Activated CD4-positive, CD25-positive, alpha-beta regulatory T cell treated with anti-CD3 and anti-CD28 coated beads, Interleukin-2, amount 50 U/mL, for 16 hours (primary cell): ENCODE results near the gene KLHL35.

ENCODE experiments used
- DNase-seq: peaks from one replicate; pipeline ENCODE4 v3.0.0-alpha.2; 2020; ENCODE audit warnings: low read depth, low spot score

Gene KLHL35

DNA sequence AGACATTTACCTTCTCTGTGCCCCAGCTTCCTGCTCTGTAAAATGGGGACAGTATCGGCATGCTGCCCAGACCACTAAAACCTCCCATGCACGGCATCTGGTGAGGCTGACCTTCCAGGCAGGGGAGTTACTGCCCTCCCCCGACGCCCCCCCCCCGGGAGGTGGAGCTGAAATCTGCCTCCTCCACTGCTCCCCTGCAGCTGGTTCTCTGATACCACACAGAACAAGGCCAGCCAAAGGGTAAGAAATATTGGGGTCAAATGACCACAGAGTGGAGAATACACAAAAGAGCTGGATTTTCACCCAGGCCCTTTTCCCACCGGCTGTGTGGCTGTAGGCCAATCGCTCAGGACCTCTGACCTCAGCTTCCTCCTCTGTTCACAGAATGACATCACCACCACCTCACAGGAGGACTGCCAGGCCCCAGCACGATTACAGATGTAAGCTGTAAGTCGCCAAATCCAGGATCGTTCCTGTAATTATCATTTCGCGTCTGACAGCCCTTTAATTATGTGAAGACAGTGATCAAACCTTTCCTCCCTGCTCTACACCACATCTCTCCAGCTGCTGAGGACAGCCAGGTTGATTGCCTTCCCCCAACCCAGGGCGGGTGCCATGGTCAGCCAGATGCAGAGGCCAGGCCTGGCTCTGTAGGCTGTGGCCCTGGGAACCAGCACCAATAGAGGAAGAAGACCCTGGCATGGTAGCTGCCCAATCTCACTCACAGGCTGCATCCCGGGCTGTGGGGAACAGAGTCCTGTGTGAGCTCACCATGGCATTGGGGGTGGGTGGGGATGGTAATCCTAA lies 35.7 kb upstream of the KLHL35 start:
- DNase-seq, result no peak

DNA sequence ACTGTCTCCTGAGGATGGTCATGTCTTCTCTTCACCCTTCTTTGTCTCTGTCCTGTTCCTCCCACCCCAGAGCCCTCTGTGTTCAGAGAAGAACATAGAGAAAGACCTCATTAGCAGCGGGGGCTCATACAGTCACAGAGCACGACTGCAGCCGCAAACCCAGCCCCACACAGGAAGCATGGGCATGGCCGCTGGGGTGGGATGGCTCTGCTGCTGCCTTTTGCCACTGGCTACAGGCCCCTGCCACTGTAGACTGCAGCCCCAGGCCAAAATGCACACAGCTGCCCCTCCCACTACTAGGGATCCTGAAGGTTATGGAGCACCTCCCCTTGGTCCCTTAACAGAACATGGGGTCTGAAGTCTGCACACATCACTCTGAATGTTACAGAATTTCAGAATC lies 34.9 kb upstream of the KLHL35 start:
- DNase-seq, result no peak

DNA sequence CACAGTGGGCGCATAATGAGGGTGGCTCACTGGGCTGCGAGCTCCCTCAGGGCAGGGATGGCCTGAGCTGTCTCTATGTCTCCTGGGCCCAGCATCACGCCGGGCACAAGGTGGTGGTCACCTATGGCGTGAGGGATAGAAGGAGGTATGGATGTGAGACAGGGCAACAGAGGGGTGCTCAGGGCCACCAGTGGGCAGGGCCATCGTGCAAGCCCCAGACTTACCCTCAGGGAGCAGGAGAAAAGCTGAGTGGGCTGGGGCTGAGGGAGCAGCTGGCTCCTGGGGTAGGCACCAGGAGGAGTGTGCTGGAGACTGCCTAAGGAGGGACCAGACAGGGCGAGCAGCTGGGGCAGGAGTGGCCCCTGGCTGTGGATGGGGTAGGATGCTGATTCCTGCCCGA lies 34.3 kb upstream of the KLHL35 start:
- no peak for DNase-seq

DNA sequence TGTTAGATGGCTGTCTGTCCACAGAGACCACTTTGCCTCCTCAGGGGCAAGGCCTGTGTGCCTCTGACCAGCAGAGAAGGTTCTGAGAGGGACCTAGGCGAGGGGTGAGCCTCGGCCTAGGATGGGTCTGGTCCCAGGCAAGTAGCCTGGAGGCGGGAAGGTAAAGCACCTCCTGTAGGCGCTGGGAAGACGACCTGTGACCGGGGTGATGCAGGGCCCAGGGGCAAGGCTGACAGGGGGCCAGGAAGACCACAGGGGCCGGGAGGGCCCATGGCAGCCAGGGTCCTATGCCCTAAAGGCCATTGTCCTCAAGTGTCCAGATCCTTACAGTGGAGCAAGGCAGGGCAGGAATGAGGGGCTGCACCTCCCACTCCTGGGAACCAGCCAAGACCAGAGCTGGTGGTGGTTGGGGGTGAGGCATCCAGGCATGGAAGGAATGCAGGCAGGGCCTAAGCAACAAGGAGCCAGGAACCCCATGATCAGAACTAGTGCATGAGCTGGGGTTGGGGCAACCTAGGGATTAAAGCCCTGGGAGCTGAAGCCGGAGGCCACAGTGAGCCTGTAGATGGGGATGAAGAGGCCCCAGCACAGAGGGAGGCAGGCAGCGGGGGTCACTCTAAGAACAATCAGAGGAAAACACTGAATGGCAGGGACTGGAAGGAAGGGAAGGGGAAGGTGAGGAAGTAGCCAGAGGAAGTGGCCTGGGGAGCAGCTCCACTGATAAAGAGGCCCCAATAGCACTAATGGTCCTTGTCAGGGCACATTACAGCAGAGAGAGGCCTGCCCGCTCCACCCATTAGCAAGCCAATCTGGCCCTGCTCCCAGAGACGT lies 32.9 kb upstream of the KLHL35 start:
- DNase-seq, result no peak

DNA sequence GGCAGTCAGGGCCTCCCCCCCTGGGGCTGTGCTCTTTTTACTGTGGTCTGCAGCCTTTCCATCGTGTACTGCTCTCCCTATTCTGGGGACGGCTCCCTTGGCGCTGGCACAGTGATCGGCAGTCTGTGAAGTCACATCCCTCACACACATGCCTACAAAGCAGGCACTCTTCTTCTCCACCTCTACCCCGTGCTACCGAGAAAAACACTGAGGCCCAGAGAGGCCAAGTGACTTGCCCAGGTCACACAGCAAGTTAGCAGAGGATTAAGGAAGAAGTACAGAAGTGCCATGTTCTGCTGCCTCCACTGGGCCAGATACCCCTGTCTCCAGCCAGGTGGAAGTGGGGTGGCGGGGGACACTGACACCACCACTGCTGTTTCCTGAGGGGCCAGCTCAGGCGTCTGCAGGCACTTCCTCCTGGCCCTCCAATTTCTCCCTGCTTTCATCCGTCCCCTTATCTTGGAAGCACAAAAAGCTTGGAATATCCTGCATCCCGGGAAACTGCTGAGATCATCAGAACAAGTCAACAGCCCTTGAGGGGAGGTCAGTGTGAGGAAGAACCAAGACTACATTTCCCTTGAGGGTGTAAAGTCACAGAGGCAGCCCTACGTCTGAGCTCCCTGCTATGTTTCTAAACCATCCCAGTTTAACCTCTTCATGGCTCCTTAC lies 30.2 kb upstream of the KLHL35 start:
- DNase-seq, result no peak

DNA sequence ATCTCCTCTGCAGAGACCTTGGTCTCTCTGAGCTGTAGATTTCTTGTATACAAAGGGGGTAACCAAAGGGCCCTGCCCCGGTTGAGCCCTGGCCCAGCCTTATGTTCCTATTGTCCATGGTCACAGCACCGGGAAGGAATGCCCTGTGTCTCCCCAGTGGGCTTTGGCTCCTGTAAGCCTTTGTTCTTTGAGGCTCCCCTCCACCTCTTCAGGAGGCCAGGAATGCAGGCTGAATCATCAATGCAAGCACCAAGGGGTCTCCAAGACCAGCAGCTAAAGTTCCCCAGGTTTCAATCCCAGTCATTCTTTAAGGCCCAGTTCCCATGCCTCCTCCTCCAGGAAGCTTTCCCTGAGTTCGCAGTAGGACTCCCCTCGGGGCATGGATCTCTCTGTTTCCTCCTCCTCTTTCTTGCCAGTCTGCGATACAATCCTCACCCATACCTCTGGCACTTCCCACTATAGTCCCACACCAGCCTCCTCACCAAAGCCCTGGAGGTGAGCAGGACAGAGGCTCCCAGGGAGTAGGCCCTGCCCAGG lies 29.2 kb upstream of the KLHL35 start:
- DNase-seq, result no peak

DNA sequence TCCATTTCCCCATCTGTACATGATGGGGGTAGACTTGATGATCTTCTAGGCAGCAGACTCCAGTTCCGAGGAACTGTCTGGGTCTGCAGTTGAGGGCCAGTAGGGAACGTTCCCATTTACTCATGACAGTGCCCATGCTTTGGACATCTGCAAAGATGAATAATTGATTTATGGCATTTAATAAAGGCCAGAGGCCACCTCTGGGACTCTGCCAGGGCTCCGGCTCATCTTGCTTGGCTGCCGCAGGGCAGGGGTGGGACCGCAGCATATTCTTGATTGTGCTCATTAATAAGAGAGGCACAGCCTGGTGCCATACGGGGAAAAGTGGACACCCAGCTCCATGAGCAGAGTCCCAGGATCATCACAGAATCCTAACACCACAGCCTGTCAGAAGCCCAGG lies 28.1 kb upstream of the KLHL35 start:
- no peak for DNase-seq

DNA sequence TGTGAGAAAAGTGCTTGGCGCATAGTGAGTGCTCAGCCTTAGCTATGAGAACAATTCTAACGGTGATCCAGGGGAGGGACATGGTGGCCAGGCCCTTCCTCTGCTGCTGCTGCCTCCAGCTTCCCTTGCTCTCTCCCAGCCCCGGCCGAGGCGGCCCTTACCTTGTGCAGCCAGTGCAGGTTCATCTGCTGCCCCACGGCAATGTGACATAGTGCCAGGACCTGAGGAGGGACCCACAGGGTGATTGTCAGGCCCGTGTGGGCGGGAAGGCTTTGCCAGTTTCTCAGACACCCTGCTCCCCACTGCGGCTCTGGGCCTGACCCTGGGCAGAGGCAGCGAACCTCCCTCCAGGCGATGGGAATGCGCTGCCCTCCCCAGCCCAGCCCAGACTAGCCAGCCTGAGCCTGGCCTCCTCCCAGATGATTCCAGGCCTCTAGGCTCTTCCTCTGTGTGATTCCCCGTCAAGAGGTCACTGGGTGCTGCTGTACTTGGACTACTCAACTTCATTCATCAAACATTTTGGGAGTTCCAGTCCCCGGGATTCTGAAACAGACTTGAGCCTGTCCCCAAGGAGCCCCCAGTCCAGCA lies 23.7 kb upstream of the KLHL35 start:
- DNase-seq, result no peak

DNA sequence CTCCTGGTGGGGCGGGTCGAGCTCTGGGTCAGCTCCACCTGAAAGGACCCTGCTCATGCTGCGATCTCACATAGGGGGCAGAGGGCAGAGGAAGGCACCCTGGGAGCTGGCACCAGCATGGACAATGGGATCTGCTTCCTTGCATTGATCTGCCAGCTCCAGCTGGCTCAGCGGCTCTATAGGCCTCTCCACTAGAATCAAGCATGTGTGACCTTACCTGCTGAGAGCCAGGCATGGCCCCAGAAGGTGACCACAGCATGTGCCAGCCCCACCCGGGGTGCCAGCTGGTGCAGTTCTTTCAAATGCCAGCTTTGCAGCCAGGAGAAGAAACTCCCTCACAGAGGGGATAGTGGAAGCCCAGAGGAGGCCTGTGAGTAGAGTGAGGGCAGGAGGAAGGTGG lies 22.0 kb upstream of the KLHL35 start:
- DNase-seq, result no peak

DNA sequence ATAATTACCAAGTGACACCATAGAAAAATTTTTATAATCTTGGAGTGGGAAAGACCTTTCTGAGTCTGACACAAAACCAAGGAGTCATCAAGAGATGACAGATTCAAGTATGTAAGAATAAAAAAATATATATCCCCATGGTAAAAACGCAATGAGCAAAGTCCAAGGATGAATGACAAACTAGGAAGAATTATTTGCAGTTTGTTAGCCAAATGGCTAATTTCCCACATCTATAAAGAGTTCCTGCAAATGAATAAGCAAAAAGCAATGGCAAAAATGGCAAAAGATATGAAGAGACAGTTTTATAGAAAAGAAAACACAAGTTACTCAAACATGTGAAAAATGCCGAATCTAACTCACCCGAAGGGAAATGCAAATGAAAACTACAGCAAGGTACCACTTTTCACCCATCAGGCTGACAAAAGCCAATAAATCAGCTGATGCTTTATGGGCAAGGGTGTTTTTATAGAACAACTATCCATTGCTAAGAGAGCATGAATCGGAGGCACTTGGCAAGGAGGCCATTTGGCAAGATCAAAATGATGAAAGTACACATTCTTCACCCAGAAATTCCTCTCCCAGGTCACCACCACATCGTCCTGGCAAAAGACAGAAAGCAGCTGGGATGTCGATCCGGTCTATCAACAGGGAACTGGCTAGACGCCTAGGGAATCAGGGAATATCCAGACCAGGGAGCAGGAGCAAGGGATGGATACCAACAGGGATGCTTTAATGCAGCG lies 21.1 kb upstream of the KLHL35 start:
- DNase-seq, result no peak

DNA sequence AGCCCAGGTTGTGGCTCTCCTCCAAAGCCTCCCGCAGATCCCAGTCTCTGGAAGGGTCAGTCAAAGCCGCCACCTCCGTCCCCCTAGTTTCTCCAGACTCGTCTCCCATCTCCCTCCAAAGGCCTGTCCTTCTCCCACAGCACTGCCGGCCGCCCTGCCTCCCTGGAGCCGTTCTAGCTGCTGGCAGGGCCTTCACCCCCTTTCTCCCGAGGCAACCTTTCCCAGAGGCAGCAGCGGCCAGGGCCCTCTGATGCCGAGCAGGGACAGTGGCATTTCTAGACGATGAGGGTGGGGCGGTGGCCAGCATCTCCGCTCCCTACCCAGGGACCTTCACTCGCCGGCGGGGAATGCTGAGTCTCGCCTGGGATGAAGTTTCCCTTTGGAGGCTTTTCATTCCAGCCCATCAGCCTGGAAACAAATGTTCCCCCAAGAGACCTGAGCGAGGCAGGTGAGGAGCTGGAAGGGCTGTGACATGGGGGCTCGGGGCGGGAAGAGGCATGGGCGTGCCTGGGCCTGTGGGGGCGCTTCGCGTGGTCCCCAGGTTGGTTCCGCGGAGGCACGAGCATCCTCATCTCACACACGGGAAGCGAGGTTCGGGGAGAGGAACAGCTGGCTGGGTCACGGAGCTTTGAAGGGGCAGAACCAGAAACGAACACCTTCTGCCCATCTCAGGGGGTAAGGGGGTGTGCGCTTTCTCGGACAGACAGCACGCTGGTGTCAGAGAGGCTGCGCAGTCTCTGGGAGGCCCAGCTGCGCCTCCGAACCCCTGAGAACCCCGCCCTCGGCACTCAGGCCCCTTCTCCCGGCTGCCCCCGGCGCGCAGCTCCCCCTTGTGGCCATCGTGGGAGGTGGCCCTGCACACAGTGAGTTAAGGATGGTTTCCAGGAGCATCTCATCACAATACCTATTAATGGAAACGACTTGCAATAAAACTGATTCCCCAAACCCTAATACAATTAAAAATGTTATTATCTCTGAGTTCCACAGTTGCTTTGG lies 18.1 kb upstream of the KLHL35 start:
- no peak for DNase-seq

DNA sequence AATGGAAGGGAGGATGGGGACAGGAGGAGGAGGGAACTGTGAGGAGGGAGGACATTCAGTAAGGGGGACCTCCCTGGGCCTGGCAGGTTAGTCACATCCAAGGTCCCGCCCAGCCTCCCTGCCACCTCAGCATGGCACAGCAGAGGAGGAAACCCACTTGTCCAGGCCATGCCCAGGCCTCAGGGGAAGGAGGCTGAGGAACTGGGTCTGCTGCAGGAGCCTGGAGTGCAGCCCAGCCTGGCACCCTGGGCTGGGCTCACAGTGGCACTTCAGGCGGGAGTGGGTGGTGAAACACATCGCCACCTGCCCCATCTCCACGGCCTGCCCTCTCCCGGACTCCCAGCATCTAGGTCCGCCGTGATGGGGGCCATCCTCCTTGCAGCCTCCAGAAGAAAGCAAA lies 17.2 kb upstream of the KLHL35 start:
- no peak for DNase-seq

DNA sequence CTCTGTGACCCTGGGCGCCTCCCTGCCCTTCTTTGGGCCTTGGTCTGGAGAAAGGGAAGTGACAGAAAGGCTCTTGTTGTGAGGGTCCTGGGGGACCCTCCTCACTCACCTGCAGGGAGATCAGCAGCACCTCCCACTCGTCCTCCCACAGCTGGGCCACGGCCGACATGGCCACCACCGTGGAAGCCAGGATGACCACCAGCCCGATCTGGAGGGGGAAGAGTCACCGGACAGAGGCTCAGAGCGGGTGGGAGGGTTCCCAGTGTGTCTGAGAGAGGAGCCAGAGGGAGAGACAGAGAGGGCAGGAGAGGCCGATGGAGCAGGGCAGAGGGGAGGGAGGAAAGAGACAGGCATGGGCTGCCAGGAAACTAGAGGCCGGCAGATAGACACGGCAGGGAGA lies 16.8 kb upstream of the KLHL35 start:
- no peak for DNase-seq

DNA sequence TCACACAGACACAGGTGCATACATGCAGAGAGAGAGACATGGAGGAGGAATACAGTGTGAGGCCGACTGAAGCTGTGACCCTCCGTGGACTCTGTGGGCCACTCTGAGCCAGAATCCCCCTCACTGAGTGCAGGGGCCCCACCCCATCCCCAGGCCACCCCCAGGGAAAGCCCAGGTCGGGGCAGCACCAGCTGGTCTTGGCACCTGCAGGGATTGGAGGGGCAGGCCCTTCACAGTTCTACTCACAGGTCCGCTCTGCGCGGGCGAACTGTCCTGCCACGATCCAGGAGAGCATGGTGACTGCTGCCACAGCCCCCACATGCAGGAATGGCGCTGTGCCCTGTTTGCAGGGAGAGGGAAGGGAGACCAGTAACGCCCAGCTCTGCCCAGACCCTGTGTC lies 16.3 kb upstream of the KLHL35 start:
- DNase-seq, result no peak

DNA sequence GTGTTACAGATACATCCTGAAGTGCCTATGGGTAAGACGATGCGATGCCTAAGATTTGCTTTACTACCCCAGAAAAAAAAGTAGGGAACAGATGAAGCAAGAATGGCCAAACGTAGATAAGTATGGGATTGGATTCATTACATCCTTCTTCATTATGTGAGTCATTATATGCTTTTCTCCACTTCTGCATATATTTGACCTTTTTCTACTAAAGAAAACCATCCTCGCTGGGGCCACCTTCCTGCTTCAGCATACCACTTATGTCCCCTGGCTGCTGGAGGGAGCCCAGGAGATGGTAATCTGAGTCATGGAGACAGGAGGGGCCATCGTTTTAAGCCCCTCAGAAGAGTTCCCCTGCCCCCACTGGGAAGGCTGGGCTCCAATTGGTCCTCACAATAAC lies 14.4 kb upstream of the KLHL35 start:
- DNase-seq, result no peak

DNA sequence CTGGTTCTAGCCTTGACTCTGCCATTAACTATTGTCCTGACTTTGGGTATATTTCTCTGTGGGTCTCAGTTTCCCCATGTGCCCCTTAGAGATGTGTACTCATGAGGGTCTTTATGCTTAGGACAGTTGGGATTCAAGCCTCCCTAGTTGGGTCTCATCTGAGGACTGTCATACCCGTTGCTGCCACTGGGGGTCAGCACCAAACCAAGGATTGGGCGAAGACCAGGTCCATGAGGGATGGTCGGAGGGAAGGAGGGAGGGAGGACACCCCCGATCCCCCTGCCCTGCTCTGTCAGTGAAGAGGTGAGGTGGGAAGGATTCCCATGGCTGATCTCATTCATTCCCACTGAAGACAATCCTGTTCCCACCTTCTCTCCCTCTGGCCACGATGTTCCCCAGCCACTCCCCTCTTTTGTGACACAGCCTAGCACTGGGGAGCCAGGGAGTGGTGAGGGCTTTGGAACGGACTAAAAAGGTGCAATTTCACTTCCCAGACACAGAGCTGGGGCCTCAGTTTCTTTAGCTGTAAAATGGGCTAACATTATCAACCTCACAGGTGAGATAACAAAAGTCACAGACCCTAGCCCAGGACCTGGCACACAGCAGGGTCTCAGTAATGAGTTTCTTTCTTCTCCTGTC lies 12.4 kb upstream of the KLHL35 start:
- DNase-seq, result peak; percentile 60

DNA sequence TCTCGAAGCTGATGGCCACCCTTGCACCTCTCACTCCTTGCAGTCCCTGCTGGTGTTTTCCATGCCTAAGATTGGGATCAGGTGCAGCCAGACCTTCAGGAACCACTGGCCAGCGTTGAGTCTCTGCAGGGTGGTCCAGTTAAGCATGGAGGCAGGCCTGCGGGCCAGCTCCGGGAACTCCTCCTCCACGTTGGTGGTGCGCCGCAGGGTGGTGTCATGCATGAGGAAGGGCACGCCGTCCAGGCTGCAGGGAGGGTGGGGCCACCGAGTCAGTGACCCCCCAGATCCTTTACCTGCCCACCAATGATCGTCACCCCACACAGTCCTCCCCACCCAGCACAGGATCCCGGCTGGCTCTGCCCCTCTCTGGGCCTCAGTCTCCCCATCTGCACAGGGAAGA lies 10.0 kb upstream of the KLHL35 start:
- no peak for DNase-seq

DNA sequence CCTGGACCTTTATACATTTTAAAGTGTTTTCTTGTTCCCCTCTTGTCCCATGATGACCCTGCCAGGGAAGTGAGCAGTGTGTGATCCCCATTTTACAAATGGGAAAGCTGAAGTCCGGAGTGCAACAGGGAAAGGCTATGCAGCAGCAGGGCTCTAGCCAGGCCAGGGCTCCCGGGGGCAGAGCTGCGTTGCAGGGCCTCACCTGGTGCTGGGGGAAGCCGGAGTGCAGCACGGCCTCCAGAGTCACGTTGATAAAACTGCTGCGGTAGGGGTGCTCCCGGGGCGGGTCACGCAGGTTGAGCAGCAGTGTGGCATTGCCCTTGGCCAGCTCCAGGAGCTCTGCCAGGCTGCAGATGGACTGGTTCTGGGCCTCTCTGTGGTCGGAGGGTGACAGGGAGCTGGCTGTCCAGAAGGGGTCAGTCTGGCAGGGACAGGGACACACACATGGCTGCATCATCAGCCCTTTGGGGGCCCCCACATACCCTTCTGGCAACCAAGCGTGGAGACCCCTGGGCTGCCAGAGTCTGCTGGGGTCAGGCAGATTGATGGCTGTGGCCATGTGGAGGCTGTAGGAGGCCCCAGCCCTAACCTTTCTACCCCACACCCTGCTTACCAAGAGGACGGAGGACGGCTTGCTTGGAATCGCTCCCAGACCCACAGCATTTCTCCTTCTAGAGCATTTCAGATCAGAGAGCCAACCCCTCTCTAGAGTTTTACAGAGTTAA lies 9.3 kb upstream of the KLHL35 start:
- no peak for DNase-seq

DNA sequence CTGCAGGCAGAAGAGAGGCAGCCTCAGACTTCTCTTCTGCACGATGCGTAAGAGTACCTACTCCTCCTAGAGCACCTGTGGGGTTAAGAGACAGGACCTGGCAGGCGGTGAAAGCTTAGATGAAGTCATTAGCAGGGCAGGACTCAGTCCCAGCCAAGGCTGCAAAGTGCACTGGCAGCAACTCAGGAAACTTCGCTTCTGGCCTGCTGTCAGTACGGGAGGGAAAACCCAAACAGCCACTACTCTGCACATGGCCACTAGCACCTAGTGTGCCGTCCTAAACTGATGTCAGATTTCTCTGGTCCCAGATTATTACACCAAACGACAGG lies 8.8 kb upstream of the KLHL35 start:
- no peak for DNase-seq
